Measurements from ENCODE around the gene MOAP1. TPM values are rescaled to one million over a fixed set of nuclear protein-coding genes. Genes with fewer than 3 reads are reported as not detected.

MOAP1 gene
- total RNA-seq, 1 experiment from 2014 or later, result 9.3 TPM

DNA sequence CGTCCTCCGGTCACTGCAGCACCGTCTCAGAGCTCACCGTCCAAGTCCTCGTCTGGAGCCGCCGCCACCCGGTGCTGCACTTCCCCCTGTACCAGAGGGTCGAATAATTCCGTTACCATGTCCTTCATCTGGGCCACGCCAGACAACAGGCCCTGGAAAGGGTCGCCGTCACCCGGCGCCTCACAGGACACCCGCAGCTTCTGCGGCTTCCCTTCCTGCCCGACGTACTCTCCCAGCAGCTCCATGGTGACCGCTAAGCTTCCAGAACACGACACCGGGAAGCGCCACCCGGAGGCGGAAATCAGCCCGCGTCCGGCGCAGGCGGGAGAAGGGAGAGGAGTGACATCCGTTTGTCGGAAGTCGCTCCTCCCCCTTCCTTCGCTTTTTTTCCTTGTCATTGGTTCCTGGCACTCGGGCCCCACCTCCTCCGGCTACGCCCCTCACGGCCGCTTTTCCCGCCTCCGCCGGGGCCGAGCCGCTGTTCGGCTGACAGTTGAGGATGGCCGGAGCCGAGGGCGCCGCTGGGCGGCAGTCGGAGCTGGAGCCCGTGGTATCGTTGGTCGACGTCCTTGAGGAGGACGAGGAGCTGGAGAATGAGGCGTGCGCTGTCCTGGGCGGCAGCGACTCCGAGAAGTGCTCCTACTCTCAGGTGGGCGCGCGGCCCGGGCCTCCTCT lies 22.2 kb upstream of the MOAP1 start, which contains the start of the genes GON7 and UBR7:
GON7 (minus strand) TSS at position 273 of the 675 bp plus-strand sequence; CDS start at position 245, 28 bp downstream.
UBR7 (plus strand) TSS at position 464 of the 675 bp plus-strand sequence; CDS start at position 500, 36 bp downstream.
- BruUV-seq (replicated peaks), result no TSS peak
- intact Hi-C loops (cut with micrococcal nuclease; ENCODE audit: unreplicated experiment), result loop anchor here (1.0 to 5.0 kb wide), 3 partner anchors 22 to 412 kb away; partner anchors contain the start of genes LYSET and MOAP1
- Histone ChIP-seq H3K9me3 (ENCODE audit: insufficient read depth, low read depth) (no peaks in the 10 kb centered on the region), H3K4me2 (peak within 1 kb of the TSS; percentile 96), H2AFZ (peak within 1 kb of the TSS; percentile 100), H4K20me1 (ENCODE audit: insufficient read depth) (no peaks in the 10 kb centered on the region), H3K9me2 (ENCODE audit: insufficient read depth) (no peaks in the 10 kb centered on the region), H3K79me2 (ENCODE audit: low read depth) (peaks cover 38% of the 10 kb centered on the region), H3F3A (ENCODE audit: insufficient read depth, low read depth) (peaks cover 8% of the 10 kb centered on the region), H3K4me1 (replicated peaks; ENCODE audit: insufficient read depth) (peaks cover 23% of the 10 kb centered on the region), H3K36me3 (ENCODE audit: low read depth) (no peaks in the 10 kb centered on the region; the same call in 1 of the 2 replicates), H3K4me3 (peak within 1 kb of the TSS; percentile 100), H3K27me3 (ENCODE audit: insufficient read depth, low read depth) (no peaks in the 10 kb centered on the region), H3K27ac (peak within 1 kb of the TSS; percentile 63)
- no peak for TF ChIP-seq EZH2 (IDR thresholded peaks at IDR 0.05; ENCODE audit: low read depth)
- no peak for TF ChIP-seq CTCF (conservative IDR thresholded peaks at IDR 0.05)
- POLR2A ChIA-PET (ENCODE audit: unreplicated experiment), result interaction anchor here (0.6 to 1.0 kb wide), 3 partner anchors 12 to 582 kb away, joined by 3 to 5 read pairs (median 4); no protein-coding TSS in a partner anchor
- CTCF ChIA-PET, result interaction anchor here (0.7 kb wide), 1 partner anchor 9 kb away, joined by 3 read pairs; no protein-coding TSS in a partner anchor
- DNase-seq, result peak; percentile 92 to 93

DNA sequence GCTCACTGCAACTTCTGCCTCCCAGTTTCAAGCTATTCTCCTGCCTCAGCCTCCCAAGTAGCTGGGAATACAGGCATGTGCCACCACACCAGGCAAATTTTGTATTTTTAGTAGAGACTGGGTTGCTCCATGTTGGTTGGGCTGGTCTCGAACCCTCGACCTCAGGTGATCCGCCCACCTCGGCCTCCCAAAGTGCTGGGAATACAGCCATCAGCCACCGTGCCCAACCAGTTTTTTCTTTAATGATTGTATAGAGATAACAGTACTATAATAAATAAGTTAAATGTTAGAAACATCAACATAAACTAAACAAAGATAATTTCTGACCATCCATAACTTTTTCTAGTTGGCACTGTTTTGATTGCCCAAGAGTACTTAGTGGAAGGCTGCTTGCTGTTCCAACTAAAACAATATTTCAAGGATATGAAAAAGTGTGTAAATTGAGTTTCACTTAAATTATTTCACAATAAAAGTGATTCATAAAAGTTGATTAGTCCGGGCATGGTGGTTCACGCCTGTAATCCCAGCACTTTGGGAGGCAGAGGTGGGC lies 16.5 kb upstream of the MOAP1 start:
- H3K27ac ChIP-seq, result no peak overlapping the region
- no peak overlapping the region for H3K4me3 ChIP-seq
- H3K27me3 ChIP-seq (ENCODE audit: insufficient read depth, low read depth), result no peaks in the 10 kb centered on the region
- no peak for TF ChIP-seq CTCF (conservative IDR thresholded peaks at IDR 0.05)
- TF ChIP-seq EZH2 (IDR thresholded peaks at IDR 0.05; ENCODE audit: low read depth), result no peak
- CTCF ChIA-PET, result interaction anchor here (0.5 kb wide), 1 partner anchor 96 kb away, joined by 6 read pairs; no protein-coding TSS in a partner anchor
- intact Hi-C loops (cut with micrococcal nuclease; ENCODE audit: unreplicated experiment), result no loop called here
- no peak overlapping the region for H3K4me2 ChIP-seq
- H3K36me3 ChIP-seq (ENCODE audit: low read depth), result no peaks in the 10 kb centered on the region; the same call in 1 of the 2 replicates
- peaks cover 9% of the 10 kb centered on the region for H3K4me1 ChIP-seq (replicated peaks; ENCODE audit: insufficient read depth)
- H4K20me1 ChIP-seq (ENCODE audit: insufficient read depth), result no peaks in the 10 kb centered on the region
- peaks cover 23% of the 10 kb centered on the region for H3K79me2 ChIP-seq (ENCODE audit: low read depth)
- no TSS peak for BruUV-seq (replicated peaks)
- no peaks in the 10 kb centered on the region for H3K9me2 ChIP-seq (ENCODE audit: insufficient read depth)
- H3K9me3 ChIP-seq (ENCODE audit: insufficient read depth, low read depth), result no peaks in the 10 kb centered on the region
- POLR2A ChIA-PET (ENCODE audit: unreplicated experiment), result no interaction called here
- H3F3A ChIP-seq (ENCODE audit: insufficient read depth, low read depth), result peaks cover 9% of the 10 kb centered on the region; the same call in 1 of the 2 replicates
- no peak for DNase-seq
- H2AFZ ChIP-seq, result no peak overlapping the region

- H3K4me1 ChIP-seq (replicated peaks; ENCODE audit: insufficient read depth), result peaks cover 3% of the 10 kb centered on the region; the same call in 1 of the 2 replicates
- no peak for DNase-seq
- H3K79me2 ChIP-seq (ENCODE audit: low read depth), result peaks cover 16% of the 10 kb centered on the region
- H4K20me1 ChIP-seq (ENCODE audit: insufficient read depth), result no peaks in the 10 kb centered on the region
- H3K4me2 ChIP-seq, result no peak overlapping the region
- H3K9me3 ChIP-seq (ENCODE audit: insufficient read depth, low read depth), result no peaks in the 10 kb centered on the region
- POLR2A ChIA-PET (ENCODE audit: unreplicated experiment), result no interaction called here
- H3K27me3 ChIP-seq (ENCODE audit: insufficient read depth, low read depth), result no peaks in the 10 kb centered on the region
- CTCF ChIA-PET, result interaction anchor here (0.5 kb wide), 1 partner anchor 95 kb away, joined by 6 read pairs; no protein-coding TSS in a partner anchor
- H3K9me2 ChIP-seq (ENCODE audit: insufficient read depth), result no peaks in the 10 kb centered on the region
- no peak overlapping the region for H3K27ac ChIP-seq
- no peak overlapping the region for H2AFZ ChIP-seq
- no peak overlapping the region for H3K4me3 ChIP-seq
- no TSS peak for BruUV-seq (replicated peaks)
- intact Hi-C loops (cut with micrococcal nuclease; ENCODE audit: unreplicated experiment), result no loop called here
- no peak for TF ChIP-seq CTCF (conservative IDR thresholded peaks at IDR 0.05)
- peaks cover 14% of the 10 kb centered on the region; the same call in 1 of the 2 replicates for H3F3A ChIP-seq (ENCODE audit: insufficient read depth, low read depth)
- no peaks in the 10 kb centered on the region; the same call in 1 of the 2 replicates for H3K36me3 ChIP-seq (ENCODE audit: low read depth)
Observed at GRCh38 chr14:93200553-93200952, 15.9 kb upstream of the MOAP1 start.

Measured in PC-9 (cell line).